OCI-LY3 (cell line): Measurements from ENCODE around the gene E2F2.

Experiments used
- EZH2phosphoT487 ChIP-seq: fragments of 200-600 bp; shearing (Covaris generic); IDR thresholded peaks from 2 replicates; pipeline ENCODE4 v1.6.1; 2018; ENCODE audit warnings: antibody characterized with exemption, mixed run types, low read depth
- TF ChIP-seq, protein P1 (sequence below): fragments of 200-600, 300-600 bp; sonication (generic); IDR thresholded peaks from 2 replicates; pipeline ENCODE4 v1.5.1; 2014; ENCODE audit warnings: antibody characterized with exemption, low read length, low read depth

DNA sequence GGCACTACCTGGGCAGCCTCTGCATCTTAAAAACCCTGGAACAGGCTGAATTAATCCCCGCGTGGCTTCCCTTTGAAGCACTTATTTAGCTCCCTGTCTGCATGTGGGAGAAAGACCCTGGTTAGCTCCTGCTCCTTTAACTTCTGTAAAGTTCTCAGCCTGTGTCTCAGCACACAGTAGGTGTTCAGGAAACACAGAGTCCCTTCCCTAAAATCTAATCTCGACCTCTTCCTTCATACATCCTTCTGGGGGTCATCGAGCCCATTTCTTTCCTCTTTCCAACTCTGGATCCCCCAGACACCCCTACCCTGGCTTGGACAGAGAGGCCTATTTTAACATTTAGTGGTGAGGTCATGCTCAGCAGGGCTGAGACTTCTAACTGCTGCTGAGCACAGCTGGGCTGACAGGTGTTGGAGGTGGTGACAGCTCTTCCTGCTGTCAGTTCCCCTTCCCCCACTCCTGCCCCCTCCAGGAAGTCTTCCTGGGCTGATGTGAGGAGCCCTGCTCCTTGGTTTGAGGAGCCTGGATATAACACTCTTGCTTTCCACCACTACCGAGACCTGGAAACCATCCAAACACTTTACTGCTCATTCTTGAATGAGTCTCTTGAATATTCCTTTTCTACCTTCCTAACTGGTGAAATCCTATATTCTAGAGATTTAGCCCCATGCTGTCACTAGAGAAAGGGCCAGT is 5.3 kb downstream of the E2F2 start:
- TF ChIP-seq, protein P1, sequence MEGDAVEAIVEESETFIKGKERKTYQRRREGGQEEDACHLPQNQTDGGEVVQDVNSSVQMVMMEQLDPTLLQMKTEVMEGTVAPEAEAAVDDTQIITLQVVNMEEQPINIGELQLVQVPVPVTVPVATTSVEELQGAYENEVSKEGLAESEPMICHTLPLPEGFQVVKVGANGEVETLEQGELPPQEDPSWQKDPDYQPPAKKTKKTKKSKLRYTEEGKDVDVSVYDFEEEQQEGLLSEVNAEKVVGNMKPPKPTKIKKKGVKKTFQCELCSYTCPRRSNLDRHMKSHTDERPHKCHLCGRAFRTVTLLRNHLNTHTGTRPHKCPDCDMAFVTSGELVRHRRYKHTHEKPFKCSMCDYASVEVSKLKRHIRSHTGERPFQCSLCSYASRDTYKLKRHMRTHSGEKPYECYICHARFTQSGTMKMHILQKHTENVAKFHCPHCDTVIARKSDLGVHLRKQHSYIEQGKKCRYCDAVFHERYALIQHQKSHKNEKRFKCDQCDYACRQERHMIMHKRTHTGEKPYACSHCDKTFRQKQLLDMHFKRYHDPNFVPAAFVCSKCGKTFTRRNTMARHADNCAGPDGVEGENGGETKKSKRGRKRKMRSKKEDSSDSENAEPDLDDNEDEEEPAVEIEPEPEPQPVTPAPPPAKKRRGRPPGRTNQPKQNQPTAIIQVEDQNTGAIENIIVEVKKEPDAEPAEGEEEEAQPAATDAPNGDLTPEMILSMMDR: no peak
- TF ChIP-seq EZH2phosphoT487: no peak
